NCI-H2196 (cell line): ENCODE measurements around the gene IDH3A.
"Not testable (repeated sequence)": the region's sequence is repeated elsewhere in the genome, so short reads cannot be mapped to it uniquely, and the experiment has no call there.

Source experiments
- DNase-seq: peaks from one replicate; lab custom pipeline; 2025; ENCODE audit not compliant: unreplicated experiment; lab: John Stamatoyannopoulos, UW

The IDH3A gene

GRCh38 chr15:78129077-78129750 is 19.9 kb upstream of the IDH3A start:
- peak; percentile 48 for DNase-seq

GRCh38 chr15:78129751-78130287 is 19.3 kb upstream of the IDH3A start:
- DNase-seq = no peak

DNA sequence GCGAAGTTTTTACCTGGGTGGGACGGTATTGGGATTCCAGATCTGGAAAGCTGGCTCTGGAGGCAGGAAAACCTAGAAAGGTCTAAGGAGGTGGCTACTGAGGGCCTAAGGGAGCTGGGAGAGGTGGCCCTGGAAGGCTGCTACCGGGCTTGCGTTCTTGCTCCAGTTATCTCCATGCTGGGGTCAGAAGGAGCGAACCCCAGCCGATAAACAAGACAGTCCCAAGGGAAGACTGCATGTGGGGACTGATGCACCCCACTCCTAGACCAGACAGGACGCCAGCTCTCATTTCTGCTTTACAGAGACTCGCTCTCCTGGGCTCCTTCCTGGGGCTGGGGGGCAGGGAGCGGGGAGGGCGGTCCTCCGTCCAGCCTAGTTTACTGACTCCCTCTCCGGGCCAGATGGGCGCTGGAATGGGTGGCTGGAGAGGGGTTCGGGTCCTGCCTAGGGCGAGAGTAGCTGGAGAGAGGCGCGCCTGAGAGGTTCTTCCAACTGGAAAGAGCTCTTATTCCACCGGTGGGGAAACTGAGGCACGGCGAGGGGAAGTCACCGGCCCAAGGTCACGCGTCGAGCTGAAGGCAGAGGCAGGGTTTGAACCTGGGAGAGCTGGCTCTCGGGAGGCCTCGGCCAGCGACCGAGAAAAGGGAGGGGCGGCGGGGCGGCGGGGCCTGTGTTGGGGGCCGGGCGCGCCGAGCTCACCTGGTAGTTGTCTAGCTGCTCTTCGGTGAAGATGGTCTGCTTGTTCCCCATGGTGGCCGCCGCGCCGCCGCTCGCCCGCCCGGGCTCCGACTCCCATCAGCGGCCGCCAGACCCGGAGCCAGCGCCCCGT is 18.5 kb upstream of the IDH3A start:
- DNase-seq = peak; percentile 13

- peak; percentile 54 for DNase-seq
Observed at GRCh38 chr15:78131295-78132061, 17.7 kb upstream of the IDH3A start, which contains the start of gene CIB2. CIB2 (minus strand) TSS chr15:78131445; CDS start chr15:78131215, 230 bp downstream.

- no peak for DNase-seq
Observed at GRCh38 chr15:78133801-78134200, 15.4 kb upstream of the IDH3A start.

GRCh38 chr15:78139578-78139977 is 9.6 kb upstream of the IDH3A start:
- DNase-seq = no peak

DNA sequence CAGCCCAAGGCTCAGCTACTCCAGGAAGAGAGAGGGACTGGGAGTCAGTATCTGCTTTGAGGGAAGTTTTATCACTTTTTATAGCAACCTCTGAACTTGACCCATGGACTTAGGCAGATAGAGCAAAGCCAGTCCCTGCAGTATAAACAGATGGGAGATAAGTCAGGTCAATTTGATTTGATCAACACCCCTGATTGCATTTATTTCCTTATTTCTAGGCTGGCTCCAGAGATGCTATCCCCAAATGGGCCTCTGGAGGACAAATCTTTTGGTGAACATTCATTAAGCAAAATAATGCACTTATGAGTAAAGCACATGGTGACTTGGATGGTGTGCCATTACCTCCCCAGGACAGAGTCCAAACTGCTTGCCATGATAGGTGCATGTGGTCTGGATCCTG is 8.9 kb upstream of the IDH3A start:
- DNase-seq = no peak

GRCh38 chr15:78142332-78142731 is 6.8 kb upstream of the IDH3A start:
- no peak for DNase-seq

DNA sequence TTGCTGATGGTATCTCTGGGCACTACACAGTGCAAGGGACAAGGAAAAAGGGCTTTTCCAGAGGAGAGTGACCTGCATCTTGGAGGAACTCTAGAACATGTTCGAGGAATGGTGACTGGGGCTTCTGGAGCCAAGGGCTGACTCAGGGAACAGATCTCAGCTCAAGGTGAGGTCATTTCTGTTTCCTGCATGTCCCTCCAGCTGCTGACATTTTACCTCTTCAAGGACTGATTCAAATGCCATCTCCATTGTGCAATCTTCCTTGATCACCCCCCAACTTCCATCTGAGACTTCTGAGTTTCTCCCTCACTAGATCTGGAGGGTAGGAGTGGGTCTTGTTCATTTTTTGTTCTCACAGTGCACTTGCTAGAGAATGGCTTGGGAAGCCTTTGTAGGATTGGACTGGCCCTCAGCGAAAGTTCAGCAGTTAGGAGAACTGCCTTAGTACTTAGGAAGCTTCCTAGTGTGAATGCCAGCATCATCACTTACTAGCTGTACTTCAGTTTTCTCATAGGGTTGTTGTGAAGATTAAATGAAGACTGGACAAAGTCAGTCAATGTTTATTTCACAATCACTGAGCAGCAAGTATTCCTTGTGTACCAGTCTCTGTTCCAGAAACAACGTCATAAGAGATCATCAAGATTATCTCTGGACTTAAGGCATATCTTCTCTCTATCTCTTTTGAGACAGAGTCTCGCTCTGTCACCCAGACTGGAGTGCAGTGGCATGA is 2.6 kb upstream of the IDH3A start:
- no peak for DNase-seq

- DNase-seq = no peak
Observed at GRCh38 chr15:78147566-78147965, 1.6 kb upstream of the IDH3A start.

- DNase-seq = no peak
Observed at GRCh38 chr15:78148392-78149067, 632 bp upstream of the IDH3A start.

DNA sequence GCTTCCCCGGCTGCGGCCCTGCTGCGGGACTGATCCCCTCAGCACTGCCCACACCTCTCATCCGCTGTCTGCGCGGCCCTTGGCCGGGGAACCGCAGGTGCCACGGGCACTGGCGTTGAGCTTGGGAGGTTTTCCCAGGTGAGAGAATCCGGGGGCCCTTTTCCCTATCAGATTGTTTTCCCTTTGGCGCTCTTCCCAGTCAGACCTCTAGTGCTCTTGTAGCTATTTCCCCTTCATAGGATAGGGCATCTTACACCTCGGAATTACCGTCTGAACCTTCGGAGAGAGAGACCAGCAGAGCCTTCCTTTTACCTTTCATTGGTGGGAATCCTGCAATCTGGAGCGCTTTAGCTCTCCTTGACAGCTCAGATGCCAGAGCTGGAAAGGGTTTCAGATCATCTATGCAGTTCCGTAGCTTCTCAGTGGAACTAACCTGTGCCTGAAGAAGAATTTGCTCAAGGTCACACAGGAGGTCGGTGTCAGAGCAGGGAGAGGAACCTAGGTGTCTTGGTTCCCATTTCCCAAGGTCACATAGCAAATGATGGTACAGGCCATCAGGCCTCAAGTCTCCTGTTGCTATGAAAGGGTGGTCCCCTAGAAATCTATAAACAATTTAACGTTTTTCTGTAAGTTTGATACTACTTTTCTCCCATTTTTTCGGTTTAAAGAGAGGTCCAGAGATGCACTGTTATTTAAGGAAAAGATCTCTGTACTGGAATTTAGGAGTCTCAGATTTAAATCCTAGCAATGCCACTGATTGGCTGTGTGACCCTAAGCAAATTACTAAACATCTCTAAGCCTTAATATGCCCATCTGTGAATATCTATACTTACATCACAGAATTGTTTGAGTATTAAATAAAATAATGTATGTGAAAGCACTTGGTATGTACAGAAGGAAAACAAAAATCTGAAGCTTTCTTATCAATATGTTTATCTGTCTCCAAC is 916 bp downstream of the IDH3A start:
- peak; percentile 33 for DNase-seq

DNA sequence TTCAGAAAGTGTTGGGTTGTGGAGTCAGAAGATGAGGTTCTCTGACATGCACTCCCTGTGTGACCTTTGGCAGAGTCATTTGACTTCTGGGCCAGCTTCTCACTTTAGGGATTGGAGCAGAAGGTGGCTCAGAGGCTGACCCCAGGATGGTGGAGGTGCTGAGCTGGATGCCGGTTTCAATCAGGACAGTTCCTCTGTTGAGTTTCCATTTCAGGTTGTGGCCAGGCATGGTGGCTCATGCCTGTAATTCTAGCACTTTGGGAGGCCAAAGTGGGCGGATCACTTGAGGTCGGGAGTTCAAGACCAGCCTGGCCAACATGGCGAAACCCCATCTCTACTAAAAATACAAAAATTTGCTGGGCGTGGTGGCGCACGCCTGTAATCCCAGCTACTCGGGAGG is 1.9 kb downstream of the IDH3A start:
- DNase-seq = not testable (repeated sequence)

DNA sequence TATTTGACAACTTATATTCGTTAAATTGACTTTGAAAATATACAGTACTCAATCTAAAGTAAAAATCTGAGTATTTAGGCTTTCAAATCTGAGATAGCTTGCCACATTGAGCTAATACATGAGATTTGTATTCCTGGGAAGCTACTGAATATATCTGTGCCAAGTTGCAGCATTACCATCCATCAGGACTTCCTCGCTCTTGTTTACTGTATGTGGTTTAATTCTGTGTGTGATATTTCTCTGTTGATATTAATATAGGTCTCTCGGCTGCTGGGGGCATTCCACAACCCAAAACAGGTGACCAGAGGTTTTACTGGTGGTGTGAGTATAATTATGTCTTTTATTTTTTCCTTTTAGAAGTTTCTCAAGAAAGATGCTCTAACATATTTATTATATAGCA is 5.8 kb downstream of the IDH3A start:
- no peak for DNase-seq

- no peak for DNase-seq
Observed at GRCh38 chr15:78155355-78155939, 6.3 kb downstream of the IDH3A start.

DNA sequence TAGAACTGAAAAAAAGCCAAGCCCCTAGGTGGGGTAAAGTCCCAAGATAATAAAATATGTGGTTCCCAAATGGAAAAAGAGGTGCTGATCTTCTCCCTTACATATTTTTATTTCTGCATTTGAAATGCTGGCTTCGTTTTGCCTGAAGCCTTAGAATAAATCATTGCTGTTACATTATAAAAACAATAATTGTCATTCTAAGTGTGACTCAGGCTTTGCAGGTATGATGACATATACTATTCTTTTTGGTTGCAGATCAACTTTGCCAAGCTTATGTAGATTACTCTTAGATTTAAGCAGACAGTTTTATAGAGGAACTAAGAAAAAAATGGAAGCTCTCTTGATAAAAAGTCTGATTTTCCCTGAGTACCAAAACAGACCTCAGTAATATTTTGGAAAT is 7.5 kb downstream of the IDH3A start:
- no peak for DNase-seq

DNA sequence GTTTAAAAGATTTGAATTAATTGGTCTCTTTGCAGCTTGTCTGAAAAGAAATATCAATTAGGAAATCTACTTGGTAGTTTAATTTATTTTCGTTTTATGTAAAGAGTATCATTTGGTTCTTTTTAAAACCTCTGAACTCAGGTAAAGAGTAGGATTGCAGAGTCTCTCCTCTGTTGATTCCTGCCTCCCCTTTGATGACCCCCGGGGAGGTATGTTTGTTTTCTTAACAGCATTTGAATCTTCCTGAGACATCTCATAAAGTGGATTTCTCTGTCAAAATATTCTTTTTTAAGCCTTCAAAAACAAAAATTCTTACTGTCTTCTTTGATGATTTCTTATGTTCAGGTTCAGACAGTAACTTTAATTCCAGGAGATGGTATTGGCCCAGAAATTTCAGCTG is 8.0 kb downstream of the IDH3A start:
- no peak for DNase-seq

DNA sequence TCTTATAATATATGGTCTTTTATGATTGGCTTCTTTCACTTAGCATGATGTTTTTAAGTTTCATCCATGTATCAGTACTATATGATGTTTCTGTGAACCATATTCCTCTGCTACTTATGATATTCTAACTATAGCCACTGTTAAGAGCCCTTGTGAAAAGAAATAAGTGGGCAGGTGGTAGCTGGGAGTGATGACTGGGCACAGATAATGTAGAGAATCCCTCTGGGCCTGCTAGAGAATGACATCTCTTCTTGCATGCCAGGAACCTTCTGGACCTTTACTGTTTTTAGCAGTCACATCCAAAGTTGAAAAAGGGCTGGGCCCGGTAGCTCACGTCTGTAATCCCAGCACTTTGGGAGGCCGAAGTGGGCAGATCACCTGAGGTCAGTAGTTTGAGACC is 10.2 kb downstream of the IDH3A start:
- no peak for DNase-seq

GRCh38 chr15:78162038-78162437 is 12.9 kb downstream of the IDH3A start:
- DNase-seq = no peak
